Measurements from ENCODE around the gene JARID2.

DNA sequence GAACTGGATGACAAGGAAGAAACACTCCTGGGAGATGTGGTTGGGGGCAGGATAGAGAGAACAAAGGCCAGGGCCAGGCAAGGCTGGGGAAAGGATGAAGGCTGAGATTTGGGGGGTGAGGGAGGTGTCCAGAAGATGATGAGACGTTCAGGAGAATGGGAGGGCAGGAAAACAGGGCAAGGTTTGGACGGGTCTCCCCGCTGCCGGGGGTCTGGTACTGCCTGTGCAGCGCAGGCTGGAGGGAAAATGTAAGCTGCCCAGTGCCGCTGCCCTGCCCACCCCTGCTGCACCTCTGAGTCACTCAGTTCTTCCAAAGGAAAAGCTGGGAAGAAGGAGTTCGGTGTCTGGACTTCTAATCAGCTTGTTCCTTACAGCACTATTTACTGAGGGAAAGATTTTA lies 286.1 kb downstream of the JARID2 start:
- TF ChIP-seq, protein P1, sequence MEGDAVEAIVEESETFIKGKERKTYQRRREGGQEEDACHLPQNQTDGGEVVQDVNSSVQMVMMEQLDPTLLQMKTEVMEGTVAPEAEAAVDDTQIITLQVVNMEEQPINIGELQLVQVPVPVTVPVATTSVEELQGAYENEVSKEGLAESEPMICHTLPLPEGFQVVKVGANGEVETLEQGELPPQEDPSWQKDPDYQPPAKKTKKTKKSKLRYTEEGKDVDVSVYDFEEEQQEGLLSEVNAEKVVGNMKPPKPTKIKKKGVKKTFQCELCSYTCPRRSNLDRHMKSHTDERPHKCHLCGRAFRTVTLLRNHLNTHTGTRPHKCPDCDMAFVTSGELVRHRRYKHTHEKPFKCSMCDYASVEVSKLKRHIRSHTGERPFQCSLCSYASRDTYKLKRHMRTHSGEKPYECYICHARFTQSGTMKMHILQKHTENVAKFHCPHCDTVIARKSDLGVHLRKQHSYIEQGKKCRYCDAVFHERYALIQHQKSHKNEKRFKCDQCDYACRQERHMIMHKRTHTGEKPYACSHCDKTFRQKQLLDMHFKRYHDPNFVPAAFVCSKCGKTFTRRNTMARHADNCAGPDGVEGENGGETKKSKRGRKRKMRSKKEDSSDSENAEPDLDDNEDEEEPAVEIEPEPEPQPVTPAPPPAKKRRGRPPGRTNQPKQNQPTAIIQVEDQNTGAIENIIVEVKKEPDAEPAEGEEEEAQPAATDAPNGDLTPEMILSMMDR (IDR thresholded peaks at IDR 0.05): no peak
- TF ChIP-seq POLR2AphosphoS5 (IDR thresholded peaks at IDR 0.05): no peak

Measured in sigmoid colon (tissue), 4 donors.